GM19035 (cell line): ENCODE results near the gene HELT.

Experiments used
- ATAC-seq: cut with Tn5 transposase; IDR thresholded peaks from one replicate; pipeline ENCODE4 v1.9.1; 2021; ENCODE audit not compliant: unreplicated experiment

HELT gene

GRCh38 chr4:185003596-185004351 is 14.5 kb upstream of the HELT start:
- ATAC-seq: no peak

- ATAC-seq: peak; percentile 48
Measured at GRCh38 chr4:185004562-185005218, 13.6 kb upstream of the HELT start.

- ATAC-seq: peak; percentile 97
Measured at GRCh38 chr4:185005219-185005819, 13.0 kb upstream of the HELT start.

DNA sequence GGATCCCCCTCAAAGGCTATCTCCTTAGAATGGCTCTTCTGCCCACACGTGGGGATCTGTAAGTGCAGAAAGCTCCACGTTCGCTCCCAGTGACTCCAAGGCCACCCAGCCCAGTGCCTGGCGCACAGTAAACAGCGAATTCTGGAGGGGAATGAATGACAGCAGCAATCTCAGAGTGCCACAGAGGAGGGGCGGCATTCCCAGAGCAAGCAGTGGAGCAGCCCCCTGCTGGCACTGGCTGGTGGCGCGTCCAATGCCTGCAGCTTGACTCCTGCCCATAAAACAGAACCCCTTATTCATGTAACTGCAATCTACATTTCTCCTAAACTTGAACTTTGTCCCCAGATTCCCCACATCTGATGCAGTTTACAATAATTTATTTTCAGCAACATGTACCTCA is 6.9 kb upstream of the HELT start:
- no peak for ATAC-seq

GRCh38 chr4:185013417-185014125 is 4.7 kb upstream of the HELT start:
- ATAC-seq: no peak

GRCh38 chr4:185015108-185015507 is 3.2 kb upstream of the HELT start:
- no peak for ATAC-seq

- ATAC-seq: no peak
Measured at GRCh38 chr4:185016101-185016940, 2.0 kb upstream of the HELT start.

GRCh38 chr4:185016946-185017758 is 1.1 kb upstream of the HELT start:
- ATAC-seq: no peak

- no peak for ATAC-seq
Measured at GRCh38 chr4:185018834-185019455, 655 bp downstream of the HELT start.

DNA sequence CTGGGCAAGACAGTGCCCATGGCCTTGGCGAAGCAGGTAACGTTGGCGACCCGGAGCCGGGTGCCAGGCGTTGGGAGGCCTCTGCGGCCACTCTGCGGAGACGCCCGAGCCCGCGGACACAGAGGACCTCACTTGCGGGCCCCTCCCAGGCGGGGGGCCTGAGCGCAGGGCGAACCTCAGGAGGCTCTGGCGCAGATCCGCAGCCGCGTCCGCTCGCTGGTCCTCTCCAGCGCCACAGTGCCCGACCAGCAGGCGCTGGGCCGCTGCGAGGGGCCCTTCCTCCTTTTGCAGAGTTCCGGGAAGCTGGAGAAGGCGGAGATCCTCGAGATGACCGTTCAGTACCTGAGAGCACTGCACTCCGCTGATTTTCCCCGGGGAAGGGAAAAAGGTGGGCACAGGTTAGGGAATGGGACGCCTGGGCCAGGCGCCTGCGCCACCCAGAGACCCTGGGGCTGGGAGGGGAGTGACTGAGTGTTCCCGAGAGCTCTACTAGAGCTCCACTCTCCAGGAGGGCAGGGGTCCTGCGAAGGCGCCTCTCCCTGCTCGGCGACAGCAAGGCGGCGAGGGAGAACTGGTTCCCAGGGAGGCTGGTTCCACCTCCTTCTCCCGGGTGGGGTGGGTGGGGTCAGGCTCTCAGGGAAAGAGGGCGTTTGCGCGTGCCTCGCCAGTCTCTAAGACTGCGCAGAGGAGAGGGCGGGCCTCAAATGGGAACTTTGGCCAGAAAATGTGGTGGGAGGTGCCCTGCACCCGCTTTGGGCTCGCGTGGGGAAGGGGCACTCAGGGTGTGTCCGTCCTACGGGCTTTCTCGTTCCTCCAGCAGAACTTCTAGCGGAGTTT is 1.4 kb downstream of the HELT start:
- no peak for ATAC-seq

DNA sequence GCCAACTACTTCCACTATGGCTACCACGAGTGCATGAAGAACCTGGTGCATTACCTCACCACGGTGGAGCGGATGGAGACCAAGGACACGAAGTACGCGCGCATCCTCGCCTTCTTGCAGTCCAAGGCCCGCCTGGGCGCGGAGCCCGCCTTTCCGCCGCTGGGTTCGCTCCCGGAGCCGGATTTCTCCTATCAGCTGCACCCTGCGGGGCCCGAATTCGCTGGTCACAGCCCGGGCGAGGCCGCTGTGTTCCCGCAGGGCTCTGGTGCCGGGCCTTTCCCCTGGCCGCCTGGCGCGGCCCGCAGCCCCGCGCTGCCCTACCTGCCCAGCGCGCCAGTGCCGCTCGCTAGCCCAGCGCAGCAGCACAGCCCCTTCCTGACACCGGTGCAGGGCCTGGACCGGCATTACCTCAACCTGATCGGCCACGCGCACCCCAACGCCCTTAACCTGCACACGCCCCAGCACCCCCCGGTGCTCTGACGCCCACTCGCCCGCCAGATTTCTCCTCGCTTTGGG is 2.1 kb downstream of the HELT start:
- ATAC-seq: no peak

- ATAC-seq: no peak
Measured at GRCh38 chr4:185020863-185021761, 2.8 kb downstream of the HELT start.

DNA sequence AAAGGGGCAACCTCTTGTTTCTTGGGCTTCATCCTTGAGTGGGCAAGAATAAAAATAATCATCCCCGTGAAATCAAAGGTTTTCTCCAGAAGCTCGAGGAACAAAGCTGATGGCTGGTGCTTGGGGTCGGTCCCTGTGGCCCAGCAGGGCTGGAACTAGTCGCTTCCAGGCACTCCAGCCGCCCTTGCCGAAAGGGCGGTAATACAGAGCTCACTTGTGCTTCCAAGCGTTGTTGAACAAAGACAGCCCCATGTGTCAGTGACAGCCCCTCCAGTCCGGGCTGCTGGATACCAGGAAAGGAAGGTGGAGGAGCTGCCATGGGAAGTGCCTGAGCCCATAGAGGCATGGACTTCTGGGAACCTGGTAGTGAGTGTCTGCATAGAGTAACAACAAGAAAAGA is 5.2 kb downstream of the HELT start:
- ATAC-seq: no peak

DNA sequence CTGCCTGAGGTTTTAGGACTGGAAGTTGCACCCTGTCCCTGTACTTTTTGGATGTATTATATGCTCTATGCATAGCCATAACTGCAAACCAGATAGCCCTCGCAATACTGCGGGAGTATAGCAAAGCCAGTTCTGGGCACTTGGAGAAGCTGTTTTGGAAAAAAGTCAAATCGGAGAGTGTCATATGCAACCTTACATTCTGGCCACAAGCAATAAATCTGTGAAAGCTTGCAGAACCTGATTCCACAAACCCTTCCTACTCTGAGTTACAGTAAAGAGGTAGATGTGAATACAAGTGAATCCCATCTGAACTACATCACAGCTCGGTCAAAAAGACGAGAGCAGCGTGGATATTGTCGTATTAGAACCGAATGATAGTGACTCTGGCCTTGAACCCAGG is 10.3 kb downstream of the HELT start:
- no peak for ATAC-seq

DNA sequence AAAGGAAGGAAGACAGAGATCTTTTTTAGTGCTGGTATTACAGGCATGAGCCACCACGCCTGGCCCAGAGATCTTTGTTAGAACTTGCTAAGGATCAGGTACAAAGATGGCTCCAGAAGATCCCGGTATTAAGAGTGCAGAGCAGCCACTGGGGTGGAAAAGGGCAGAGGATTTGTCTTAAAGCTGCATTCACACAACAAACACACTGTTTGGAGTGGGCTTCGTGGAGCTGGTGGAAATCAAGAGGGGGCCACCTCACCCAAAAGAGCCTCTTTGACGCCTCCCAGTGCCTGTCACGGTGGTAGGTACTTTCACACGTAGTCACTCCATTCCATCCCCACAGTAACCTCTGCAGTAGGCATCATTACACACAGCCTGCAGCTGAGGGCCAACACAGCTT is 13.3 kb downstream of the HELT start:
- ATAC-seq: no peak

- ATAC-seq: no peak
Measured at GRCh38 chr4:185033072-185033471, 14.8 kb downstream of the HELT start.

DNA sequence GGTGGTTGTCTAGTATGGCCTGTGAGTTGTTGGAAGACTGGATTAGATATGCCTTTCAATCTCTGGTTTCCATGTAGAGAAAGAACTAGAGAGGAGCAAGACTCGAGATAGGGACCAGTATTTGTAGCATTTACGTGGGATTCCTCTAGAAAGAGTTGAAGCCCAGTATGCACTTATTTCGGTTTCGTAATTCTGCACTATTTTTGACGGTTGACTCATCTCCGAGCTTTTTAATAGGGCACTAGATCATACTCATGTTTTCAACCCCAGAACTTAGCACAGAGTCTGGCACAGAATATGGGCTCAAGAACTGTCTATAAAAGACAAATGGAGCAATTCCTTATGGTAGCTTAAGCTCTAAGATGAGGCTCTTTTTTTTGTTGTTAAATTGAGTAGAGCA is 15.7 kb downstream of the HELT start:
- ATAC-seq: peak; percentile 79
